Heart left ventricle (tissue), 13 donors: ENCODE results near the gene PHF21A.

Experiments
- CTCF ChIP-seq, 12 donors: fragments of 200-600 bp; sonication (generic) in 4 of 12; IDR thresholded peaks; one replicate each; pipeline versions ENCODE4 v1.5.0 to v1.8.0; 2018 to 2022; ENCODE audit warnings: antibody characterized with exemption in 12 of 12, mild to moderate bottlenecking in 5 of 12
- POLR2A ChIP-seq, 2 donors: fragments of 450-650 bp; IDR thresholded peaks; one replicate each; pipeline ENCODE4 v1.6.1; 2017; ENCODE audit warnings: antibody characterized with exemption in 2 of 2, mild to moderate bottlenecking in 2 of 2, moderate library complexity in 2 of 2
- donor health status: ischemic (EF 13 %, LVEDD 7.1; RV severe dilation, severe dysfunction).
- donor health status: DM: no; HTN: yes; CAD: no.
- donor health status: DM: no; HTN: no; CAD: no.
- donor health status: ischemic (EF 25% LVEDD 6.9; RV normal size, moderate dysfunction).
- donor health status: ischemic (EF 25% LVEDD 5.7; RV mildly dilated, moderate dysfunction).
- donor health status: ischemic (EF 35%, LVEDD 5.7; RV mildly dilated, moderate dysfunction).
- donor health status: nonischemic (EF 11% LVEDD 7.7; RV severe dilation, severe dysfunction).
- donor health status: DM: yes; HTN: yes; CAD: no.
- donor health status: PGD.
- donor health status: ischemic (EF 29% LVEDD 5.4; RV normal size, mild dysfunction).
- donor health status: nonischemic (EF 23%, LVEDD 6.1; RV moderate dilation, normal function).

- TF ChIP-seq CTCF (IDR thresholded peaks at IDR 0.05) (no peak), POLR2A (IDR thresholded peaks at IDR 0.05) (no peak)
These were observed 161.4 kb downstream of the PHF21A start for GRCh38 chr11:45959851-45960250.
